ENCODE results near the gene EMP2.

The EMP2 gene

GRCh38 chr16:10554569-10554968, 25.8 kb downstream of the EMP2 start:
- H3K4me1 ChIP-seq (ENCODE audit: insufficient read depth, low read length, severe bottlenecking), result peaks cover 9% of the 10 kb centered on the region
- no peaks in the 10 kb centered on the region for H3K36me3 ChIP-seq (ENCODE audit: insufficient read depth, low read length)
- H3K9me2 ChIP-seq (ENCODE audit: low read depth, low read length), result no peaks in the 10 kb centered on the region
- no peaks in the 10 kb centered on the region for H3K79me2 ChIP-seq (ENCODE audit: insufficient read depth, low read length)
- no peaks in the 10 kb centered on the region for H3F3A ChIP-seq (ENCODE audit: insufficient read depth, low read length)
- H3K4me2 ChIP-seq (ENCODE audit: low read length), result no peak overlapping the region
- H3K4me3 ChIP-seq (ENCODE audit: low read depth, low read length, poor library complexity, severe bottlenecking), result no peak overlapping the region
- no peak overlapping the region for H3K9ac ChIP-seq (ENCODE audit: low read length)
- H3K27ac ChIP-seq (ENCODE audit: low read depth, low read length, poor library complexity, severe bottlenecking), result no peak overlapping the region
- H4K20me1 ChIP-seq (ENCODE audit: insufficient read depth, low read length), result no peaks in the 10 kb centered on the region
- no peak overlapping the region for H2AFZ ChIP-seq (ENCODE audit: low read length)
- TF ChIP-seq EZH2 (IDR thresholded peaks at IDR 0.05; ENCODE audit: borderline replicate concordance, low read length) (no peak), CTCF (IDR thresholded peaks at IDR 0.05; ENCODE audit: low read length) (no peak)
- no peaks in the 10 kb centered on the region for H3K9me3 ChIP-seq (ENCODE audit: low read length)
- H3K27me3 ChIP-seq (ENCODE audit: insufficient read depth, low read length), result no peaks in the 10 kb centered on the region

GRCh38 chr16:10552998-10553491, 27.4 kb downstream of the EMP2 start:
- H3K79me2 ChIP-seq (ENCODE audit: insufficient read depth, low read length), result no peaks in the 10 kb centered on the region
- peak overlapping the region; percentile 13; the same call in 1 of the 2 replicates for H3K9ac ChIP-seq (ENCODE audit: low read length)
- H3K27me3 ChIP-seq (ENCODE audit: insufficient read depth, low read length), result no peaks in the 10 kb centered on the region
- H2AFZ ChIP-seq (ENCODE audit: low read length), result peak overlapping the region; percentile 52; the same call in 1 of the 2 replicates
- H3K4me2 ChIP-seq (ENCODE audit: low read length), result peak overlapping the region; percentile 71
- peaks cover 5% of the 10 kb centered on the region; the same call in 1 of the 2 replicates for H3K9me3 ChIP-seq (ENCODE audit: low read length)
- H3K27ac ChIP-seq (ENCODE audit: low read depth, low read length, poor library complexity, severe bottlenecking), result no peak overlapping the region
- no peaks in the 10 kb centered on the region for H3K9me2 ChIP-seq (ENCODE audit: low read depth, low read length)
- TF ChIP-seq EZH2 (IDR thresholded peaks at IDR 0.05; ENCODE audit: borderline replicate concordance, low read length) (no peak), CTCF (IDR thresholded peaks at IDR 0.05; ENCODE audit: low read length) (no peak)
- no peaks in the 10 kb centered on the region for H4K20me1 ChIP-seq (ENCODE audit: insufficient read depth, low read length)
- peak overlapping the region; percentile 55 for H3K4me3 ChIP-seq (ENCODE audit: low read depth, low read length, poor library complexity, severe bottlenecking)
- no peaks in the 10 kb centered on the region for H3F3A ChIP-seq (ENCODE audit: insufficient read depth, low read length)
- no peaks in the 10 kb centered on the region; the same call in 1 of the 2 replicates for H3K36me3 ChIP-seq (ENCODE audit: insufficient read depth, low read length)
- H3K4me1 ChIP-seq (ENCODE audit: insufficient read depth, low read length, severe bottlenecking), result peaks cover 9% of the 10 kb centered on the region

GRCh38 chr16:10552281-10552680, 28.1 kb downstream of the EMP2 start:
- Histone ChIP-seq H3K4me2 (ENCODE audit: low read length) (no peak overlapping the region), H3K79me2 (ENCODE audit: insufficient read depth, low read length) (no peaks in the 10 kb centered on the region), H3K27me3 (ENCODE audit: insufficient read depth, low read length) (no peaks in the 10 kb centered on the region), H4K20me1 (ENCODE audit: insufficient read depth, low read length) (no peaks in the 10 kb centered on the region), H3K4me1 (ENCODE audit: insufficient read depth, low read length, severe bottlenecking) (peaks cover 9% of the 10 kb centered on the region), H3K36me3 (ENCODE audit: insufficient read depth, low read length) (no peaks in the 10 kb centered on the region; the same call in 1 of the 2 replicates), H3K9ac (ENCODE audit: low read length) (no peak overlapping the region), H3K27ac (ENCODE audit: low read depth, low read length, poor library complexity, severe bottlenecking) (no peak overlapping the region), H3F3A (ENCODE audit: insufficient read depth, low read length) (no peaks in the 10 kb centered on the region), H3K9me2 (ENCODE audit: low read depth, low read length) (no peaks in the 10 kb centered on the region), H2AFZ (ENCODE audit: low read length) (no peak overlapping the region), H3K4me3 (ENCODE audit: low read depth, low read length, poor library complexity, severe bottlenecking) (no peak overlapping the region), H3K9me3 (ENCODE audit: low read length) (peaks cover 8% of the 10 kb centered on the region; the same call in 1 of the 2 replicates)
- TF ChIP-seq EZH2 (IDR thresholded peaks at IDR 0.05; ENCODE audit: borderline replicate concordance, low read length) (no peak), CTCF (IDR thresholded peaks at IDR 0.05; ENCODE audit: low read length) (no peak)

Data from OCI-LY1 (cell line).